NOMO-1 treated with dmso at 0.1 percent for 144 hours (cell line): ENCODE data around the gene AASDHPPT.

Experiments
- DNase-seq: peaks from one replicate; lab custom pipeline; 2025; ENCODE audit not compliant: unreplicated experiment; lab: John Stamatoyannopoulos, UW

Gene AASDHPPT

GRCh38 chr11:106086135-106086534 is 8.7 kb downstream of the AASDHPPT start:
- no peak for DNase-seq

- DNase-seq: no peak
Observed at GRCh38 chr11:106086850-106087249, 9.4 kb downstream of the AASDHPPT start.

GRCh38 chr11:106087815-106088435 is 10.5 kb downstream of the AASDHPPT start:
- DNase-seq: peak; percentile 35

- no peak for DNase-seq
Observed at GRCh38 chr11:106088896-106089295, 11.4 kb downstream of the AASDHPPT start.

GRCh38 chr11:106091480-106092123 is 14.1 kb downstream of the AASDHPPT start:
- no peak for DNase-seq

- DNase-seq: no peak
Observed at GRCh38 chr11:106092446-106092845, 15.0 kb downstream of the AASDHPPT start.

GRCh38 chr11:106098893-106099553 is 21.6 kb downstream of the AASDHPPT start:
- no peak for DNase-seq

- DNase-seq: no peak
Observed at GRCh38 chr11:106101370-106101769, 23.9 kb downstream of the AASDHPPT start.

GRCh38 chr11:106101819-106102218 is 24.4 kb downstream of the AASDHPPT start:
- no peak for DNase-seq

GRCh38 chr11:106105986-106106385 is 28.5 kb downstream of the AASDHPPT start:
- no peak for DNase-seq

- no peak for DNase-seq
Observed at GRCh38 chr11:106121570-106122320, 44.3 kb downstream of the AASDHPPT start.

GRCh38 chr11:106127604-106128003 is 50.1 kb downstream of the AASDHPPT start:
- no peak for DNase-seq

- DNase-seq: no peak
Observed at GRCh38 chr11:106128740-106129139, 51.3 kb downstream of the AASDHPPT start.

GRCh38 chr11:106131998-106132397 is 54.5 kb downstream of the AASDHPPT start:
- DNase-seq: no peak

- DNase-seq: no peak
Observed at GRCh38 chr11:106132582-106133354, 55.3 kb downstream of the AASDHPPT start.

- DNase-seq: no peak
Observed at GRCh38 chr11:106133529-106133928, 56.1 kb downstream of the AASDHPPT start.

- no peak for DNase-seq
Observed at GRCh38 chr11:106137061-106137460, 59.6 kb downstream of the AASDHPPT start.

- no peak for DNase-seq
Observed at GRCh38 chr11:106137758-106138157, 60.3 kb downstream of the AASDHPPT start.
